Activated CD4-positive, alpha-beta T cell treated with anti-CD3 and anti-CD28 coated beads, Interleukin-2, amount 10 ng/mL, durations not matched to agents 7 days and 5 days (primary cell): Measurements from ENCODE around the gene CCNH. TPM values are rescaled to one million over a fixed set of nuclear protein-coding genes. Genes with fewer than 3 reads are reported as not detected.
A peak's percentile ranks its signal among the peaks of the same experiment; 100 is the strongest.

Source experiments
- CTCF ChIA-PET: fragments of 350-600 bp; sonication (Branson Sonifier 250); formaldehyde crosslinking; loops from one replicate; lab custom pipeline; 2021; ENCODE audit warnings: antibody characterized with exemption; lab: Charles Lee
- POLR2A ChIA-PET: fragments of 350-600 bp; sonication (Branson Sonifier 250); formaldehyde crosslinking; loops from one replicate; lab custom pipeline; 2021; ENCODE audit warnings: antibody characterized with exemption; lab: Charles Lee
- DNase-seq: peaks from one replicate; pipeline ENCODE4 v3.0.0-alpha.2; 2020
- H3K27ac Mint-ChIP-seq: one replicate; pipeline ENCODE4 v1.8.0; 2021; ENCODE audit warnings: mild to moderate bottlenecking, moderate library complexity, mixed read lengths
- H3K27me3 Mint-ChIP-seq: one replicate; pipeline ENCODE4 v1.8.0; 2021; ENCODE audit warnings: mixed read lengths
- H3K36me3 Mint-ChIP-seq: one replicate; pipeline ENCODE4 v1.8.0; 2021; ENCODE audit warnings: low read depth, mixed read lengths
- H3K4me1 Mint-ChIP-seq: one replicate; pipeline ENCODE4 v1.8.0; 2021; ENCODE audit warnings: mixed read lengths
- H3K4me3 Mint-ChIP-seq: one replicate; pipeline ENCODE4 v1.8.0; 2021; ENCODE audit warnings: mild to moderate bottlenecking, moderate library complexity, mixed read lengths
- H3K9me3 Mint-ChIP-seq: one replicate; pipeline ENCODE4 v1.8.0; 2021; ENCODE audit warnings: mixed read lengths
- total RNA-seq, 2 experiments: library from RNA; stranded (reverse); gene quantifications; one replicate each; pipeline ENCODE4 v1.2.3, GENCODE V29; 2021

The CCNH gene
- total RNA-seq, 2 experiments from 2014 or later = 43.1 to 57.6 TPM

DNA sequence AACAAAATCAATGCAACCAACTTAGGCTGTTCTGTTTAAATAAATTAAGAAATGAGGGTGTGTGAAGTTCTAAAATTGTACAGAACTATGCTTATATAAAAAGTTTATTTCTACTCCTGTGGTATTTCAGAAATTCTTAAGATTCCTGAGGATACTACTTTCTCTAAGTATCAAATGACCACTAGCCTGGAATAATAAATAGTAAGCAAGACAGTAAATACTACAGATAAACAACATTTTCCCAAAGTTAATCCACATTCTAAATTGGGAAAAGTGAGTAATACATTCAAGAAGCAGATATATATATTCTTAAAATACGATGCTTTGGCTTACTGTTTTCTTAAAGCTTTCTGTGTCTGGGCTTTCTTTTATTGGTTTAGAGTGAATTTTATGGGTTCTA is 29.5 kb downstream of the CCNH start:
- ChIA-PET CTCF (no interaction called here), POLR2A (no interaction called here)

GRCh38 chr5:87382224-87382623 is 30.5 kb downstream of the CCNH start:
- DNase-seq = no peak
- Mint-ChIP-seq H3K27ac (no peak overlapping the region), H3K4me3 (no peak overlapping the region), H3K27me3 (no peaks in the 10 kb centered on the region), H3K4me1 (no peaks in the 10 kb centered on the region), H3K36me3 (peaks cover 28% of the 10 kb centered on the region), H3K9me3 (no peaks in the 10 kb centered on the region)
- ChIA-PET POLR2A (no interaction called here), CTCF (no interaction called here)

More for the DNA sequence above, 29.5 kb downstream of the CCNH start:
- no peak overlapping the region for H3K27ac Mint-ChIP-seq
- no peak overlapping the region for H3K4me3 Mint-ChIP-seq
- peaks cover 31% of the 10 kb centered on the region for H3K36me3 Mint-ChIP-seq
- H3K27me3 Mint-ChIP-seq = no peaks in the 10 kb centered on the region
- no peak for DNase-seq
- H3K9me3 Mint-ChIP-seq = no peaks in the 10 kb centered on the region
- no peaks in the 10 kb centered on the region for H3K4me1 Mint-ChIP-seq

- Mint-ChIP-seq H3K9me3 (no peaks in the 10 kb centered on the region), H3K27me3 (no peaks in the 10 kb centered on the region), H3K4me1 (no peaks in the 10 kb centered on the region), H3K36me3 (peaks cover 33% of the 10 kb centered on the region), H3K4me3 (no peak overlapping the region), H3K27ac (no peak overlapping the region)
- CTCF ChIA-PET = interaction anchor here (0.7 kb wide), 1 partner anchor 243 kb away, joined by 3 read pairs; no protein-coding TSS in a partner anchor
- POLR2A ChIA-PET = no interaction called here
- DNase-seq = no peak
These were observed 40.0 kb downstream of the CCNH start for GRCh38 chr5:87372705-87373104.

GRCh38 chr5:87369431-87369830 is 43.3 kb downstream of the CCNH start:
- no peak for DNase-seq
- peaks cover 6% of the 10 kb centered on the region for H3K4me1 Mint-ChIP-seq
- CTCF ChIA-PET = no interaction called here
- no peaks in the 10 kb centered on the region for H3K27me3 Mint-ChIP-seq
- H3K27ac Mint-ChIP-seq = no peak overlapping the region
- no peak overlapping the region for H3K4me3 Mint-ChIP-seq
- no peaks in the 10 kb centered on the region for H3K9me3 Mint-ChIP-seq
- POLR2A ChIA-PET = no interaction called here
- peaks cover 31% of the 10 kb centered on the region for H3K36me3 Mint-ChIP-seq

- CTCF ChIA-PET = no interaction called here
- POLR2A ChIA-PET = no interaction called here
- H3K27me3 Mint-ChIP-seq = no peaks in the 10 kb centered on the region
These were observed 44.1 kb downstream of the CCNH start for GRCh38 chr5:87368601-87369000.

DNA sequence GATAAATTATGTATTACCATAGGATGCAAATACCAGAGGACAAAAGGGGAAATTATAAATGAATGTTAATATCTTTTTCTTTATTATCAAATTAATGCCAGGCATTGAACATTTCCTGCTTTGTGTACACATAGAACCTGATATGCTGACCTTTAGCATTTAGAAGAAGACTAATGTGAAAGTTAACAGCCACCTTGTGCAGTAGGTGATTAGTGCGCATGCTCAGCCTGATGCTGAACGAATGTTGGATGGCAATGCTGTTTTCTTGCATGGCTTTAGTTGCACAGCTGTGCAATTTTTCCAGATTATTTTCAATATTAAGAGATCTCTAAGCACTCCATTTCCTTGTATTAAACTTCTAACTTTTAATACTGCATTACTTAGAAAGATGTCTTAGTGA is 45.5 kb downstream of the CCNH start:
- POLR2A ChIA-PET = no interaction called here
- Mint-ChIP-seq H3K27ac (no peak overlapping the region), H3K27me3 (no peaks in the 10 kb centered on the region), H3K4me3 (no peak overlapping the region), H3K36me3 (peaks cover 33% of the 10 kb centered on the region), H3K4me1 (peaks cover 7% of the 10 kb centered on the region), H3K9me3 (no peaks in the 10 kb centered on the region)
- no peak for DNase-seq
- CTCF ChIA-PET = no interaction called here

More at GRCh38 chr5:87368601-87369000, 44.1 kb downstream of the CCNH start:
- Mint-ChIP-seq H3K9me3 (no peaks in the 10 kb centered on the region), H3K27ac (no peak overlapping the region), H3K4me1 (peaks cover 7% of the 10 kb centered on the region), H3K36me3 (peaks cover 32% of the 10 kb centered on the region), H3K4me3 (no peak overlapping the region)
- no peak for DNase-seq

- H3K4me3 Mint-ChIP-seq = no peak overlapping the region
- H3K4me1 Mint-ChIP-seq = peaks cover 14% of the 10 kb centered on the region
- no peaks in the 10 kb centered on the region for H3K27me3 Mint-ChIP-seq
- CTCF ChIA-PET = no interaction called here
- POLR2A ChIA-PET = no interaction called here
- no peak overlapping the region for H3K27ac Mint-ChIP-seq
- H3K9me3 Mint-ChIP-seq = no peaks in the 10 kb centered on the region
- H3K36me3 Mint-ChIP-seq = peaks cover 37% of the 10 kb centered on the region
- no peak for DNase-seq
These were observed 51.1 kb downstream of the CCNH start for GRCh38 chr5:87361536-87362213.

GRCh38 chr5:87361031-87361445 is 51.7 kb downstream of the CCNH start:
- DNase-seq = no peak
- CTCF ChIA-PET = no interaction called here
- Mint-ChIP-seq H3K9me3 (no peaks in the 10 kb centered on the region), H3K4me3 (no peak overlapping the region), H3K4me1 (peaks cover 14% of the 10 kb centered on the region), H3K27me3 (no peaks in the 10 kb centered on the region), H3K27ac (no peak overlapping the region), H3K36me3 (peaks cover 37% of the 10 kb centered on the region)
- POLR2A ChIA-PET = interaction anchor here (0.6 kb wide), 1 partner anchor 164 kb away, joined by 4 read pairs; no protein-coding TSS in a partner anchor

DNA sequence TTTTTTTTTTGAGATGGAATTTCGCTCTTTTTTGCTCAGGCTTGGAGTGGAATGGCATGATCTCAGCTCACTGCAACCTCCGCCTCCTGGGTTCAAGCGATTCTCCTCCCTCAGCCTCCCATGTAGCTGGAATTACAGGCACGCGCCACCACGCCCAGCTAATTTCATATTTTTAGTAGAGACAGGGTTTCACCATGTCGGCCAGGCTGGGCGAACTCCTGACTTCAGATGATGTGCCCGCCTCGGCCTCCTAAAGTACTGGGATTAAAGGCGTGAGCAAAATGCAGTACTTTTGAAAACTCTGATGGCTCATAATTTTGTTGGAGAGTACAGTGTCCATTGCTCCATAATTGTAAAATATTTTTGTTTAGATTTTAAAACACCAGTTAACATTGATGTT is 52.6 kb downstream of the CCNH start:
- no peaks in the 10 kb centered on the region for H3K27me3 Mint-ChIP-seq
- ChIA-PET POLR2A (no interaction called here), CTCF (interaction anchor here (0.7 kb wide), 1 partner anchor 19 kb away, joined by 3 read pairs; no protein-coding TSS in a partner anchor)
- no peak overlapping the region for H3K27ac Mint-ChIP-seq
- no peak for DNase-seq
- peaks cover 14% of the 10 kb centered on the region for H3K4me1 Mint-ChIP-seq
- no peak overlapping the region for H3K4me3 Mint-ChIP-seq
- H3K36me3 Mint-ChIP-seq = peaks cover 42% of the 10 kb centered on the region
- H3K9me3 Mint-ChIP-seq = no peaks in the 10 kb centered on the region

GRCh38 chr5:87359106-87359505 is 53.6 kb downstream of the CCNH start:
- no peaks in the 10 kb centered on the region for H3K27me3 Mint-ChIP-seq
- CTCF ChIA-PET = interaction anchor here (1.4 kb wide), 1 partner anchor 12 kb away, joined by 4 read pairs; no protein-coding TSS in a partner anchor
- H3K4me3 Mint-ChIP-seq = no peak overlapping the region
- no peaks in the 10 kb centered on the region for H3K9me3 Mint-ChIP-seq
- DNase-seq = no peak
- peaks cover 7% of the 10 kb centered on the region for H3K4me1 Mint-ChIP-seq
- H3K27ac Mint-ChIP-seq = no peak overlapping the region
- H3K36me3 Mint-ChIP-seq = peaks cover 43% of the 10 kb centered on the region
- POLR2A ChIA-PET = interaction anchor here (0.6 kb wide), 1 partner anchor 703 kb away, joined by 3 read pairs; no protein-coding TSS in a partner anchor

DNA sequence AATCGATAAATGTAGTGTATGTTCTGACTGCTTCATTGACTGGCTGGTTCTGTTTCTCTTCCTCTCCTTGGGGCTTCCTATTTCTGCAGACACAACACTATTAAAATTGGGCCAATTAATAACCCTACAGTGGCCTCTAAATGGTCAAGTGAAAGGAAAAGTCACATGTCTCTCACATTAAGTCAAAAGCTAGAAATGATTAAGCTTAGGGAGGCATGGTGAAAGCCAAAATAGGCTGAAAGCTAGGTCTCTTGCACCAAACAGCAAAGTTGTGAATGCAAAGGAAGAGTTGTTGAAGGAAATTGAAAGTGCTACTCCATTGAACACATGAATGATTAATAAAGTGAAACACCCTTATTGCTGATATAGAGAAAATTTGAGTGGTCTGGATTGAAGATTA is 58.2 kb downstream of the CCNH start:
- DNase-seq = no peak
- no peaks in the 10 kb centered on the region for H3K9me3 Mint-ChIP-seq
- no peaks in the 10 kb centered on the region for H3K4me1 Mint-ChIP-seq
- ChIA-PET POLR2A (no interaction called here), CTCF (interaction anchor here (0.6 kb wide), 1 partner anchor 59 kb away, joined by 3 read pairs; no protein-coding TSS in a partner anchor)
- H3K36me3 Mint-ChIP-seq = peaks cover 41% of the 10 kb centered on the region
- no peak overlapping the region for H3K4me3 Mint-ChIP-seq
- H3K27ac Mint-ChIP-seq = no peak overlapping the region
- H3K27me3 Mint-ChIP-seq = no peaks in the 10 kb centered on the region

- ChIA-PET CTCF (no interaction called here), POLR2A (no interaction called here)
- Mint-ChIP-seq H3K4me3 (no peak overlapping the region), H3K36me3 (peaks cover 31% of the 10 kb centered on the region), H3K4me1 (no peaks in the 10 kb centered on the region), H3K27me3 (no peaks in the 10 kb centered on the region), H3K27ac (peak overlapping the region; percentile 25), H3K9me3 (peaks cover 8% of the 10 kb centered on the region)
- DNase-seq = no peak
These were observed 64.9 kb downstream of the CCNH start for GRCh38 chr5:87347841-87348240.

GRCh38 chr5:87347272-87347671 is 65.5 kb downstream of the CCNH start:
- Mint-ChIP-seq H3K36me3 (peaks cover 31% of the 10 kb centered on the region), H3K4me3 (no peak overlapping the region), H3K27me3 (no peaks in the 10 kb centered on the region), H3K27ac (no peak overlapping the region), H3K4me1 (no peaks in the 10 kb centered on the region), H3K9me3 (peaks cover 8% of the 10 kb centered on the region)
- ChIA-PET POLR2A (no interaction called here), CTCF (no interaction called here)
- DNase-seq = no peak
